Activated naive CD4-positive, alpha-beta T cell treated with anti-CD3 and anti-CD28 coated beads, Interleukin-2, amount 10 ng/mL, durations not matched to agents 7 days and 5 days (primary cell): Measurements from ENCODE around the gene TMEM270.
"Not testable (repeated sequence)": the region's sequence is repeated elsewhere in the genome, so short reads cannot be mapped to it uniquely, and the experiment has no call there.

Experiments used
- CTCF ChIA-PET: fragments of 350-600 bp; sonication (Branson Sonifier 250); formaldehyde crosslinking; loops from one replicate; lab custom pipeline; 2021; ENCODE audit warnings: antibody characterized with exemption; lab: Charles Lee
- DNase-seq: peaks from one replicate; pipeline ENCODE4 v3.0.0-alpha.2; 2020
- H3K27ac Mint-ChIP-seq: one replicate; pipeline ENCODE4 v1.8.0; 2021; ENCODE audit warnings: mild to moderate bottlenecking, moderate library complexity, mixed read lengths
- H3K27me3 Mint-ChIP-seq: one replicate; pipeline ENCODE4 v1.8.0; 2021; ENCODE audit warnings: mild to moderate bottlenecking, mixed read lengths
- H3K36me3 Mint-ChIP-seq: one replicate; pipeline ENCODE4 v1.8.0; 2021; ENCODE audit warnings: mixed read lengths
- H3K4me1 Mint-ChIP-seq: one replicate; pipeline ENCODE4 v1.8.0; 2021; ENCODE audit warnings: mixed read lengths
- H3K4me3 Mint-ChIP-seq: one replicate; pipeline ENCODE4 v1.8.0; 2021; ENCODE audit warnings: mild to moderate bottlenecking, moderate library complexity, mixed read lengths
- H3K9me3 Mint-ChIP-seq: one replicate; pipeline ENCODE4 v1.8.0; 2021; ENCODE audit warnings: mixed read lengths

The TMEM270 gene

DNA sequence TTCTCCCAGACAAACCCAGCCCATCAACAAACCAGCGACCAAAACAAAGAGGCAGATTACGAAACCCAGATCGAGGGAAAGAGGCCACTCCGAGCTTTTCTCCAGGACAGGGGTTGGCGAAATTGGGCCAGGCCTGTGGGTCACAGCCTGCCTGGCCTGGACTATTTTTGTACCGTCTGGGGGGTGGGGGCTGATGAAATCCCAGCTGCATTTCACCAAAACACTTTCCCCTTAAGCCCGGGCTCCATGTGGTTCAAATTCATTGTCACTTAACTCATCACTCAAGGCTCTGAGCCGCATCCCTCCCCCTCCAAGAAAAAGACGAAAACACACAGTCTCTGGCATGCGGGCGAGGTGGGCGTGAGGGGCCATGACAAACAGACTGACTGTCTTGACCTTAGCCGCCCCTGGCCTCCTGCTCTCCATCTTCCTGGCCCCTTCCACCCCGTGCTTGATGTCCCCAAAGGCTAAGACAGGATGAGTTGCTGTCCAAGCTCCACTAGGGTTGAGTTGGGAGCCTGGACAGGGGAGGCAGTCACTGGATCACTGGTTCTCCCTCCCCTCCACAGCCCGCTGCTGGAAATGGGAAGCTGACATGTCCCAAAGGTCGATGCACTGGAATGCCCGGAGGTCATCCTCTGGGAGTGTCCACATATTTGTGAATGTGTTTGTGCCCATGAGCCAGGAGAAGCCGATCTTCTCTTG is 19.2 kb downstream of the TMEM270 start:
- H3K9me3 Mint-ChIP-seq = no peaks in the 10 kb centered on the region
- H3K27ac Mint-ChIP-seq = no peak overlapping the region
- H3K27me3 Mint-ChIP-seq = peaks cover 25% of the 10 kb centered on the region
- DNase-seq = no peak
- CTCF ChIA-PET = no interaction called here
- no peak overlapping the region for H3K4me3 Mint-ChIP-seq
- no peaks in the 10 kb centered on the region for H3K4me1 Mint-ChIP-seq
- H3K36me3 Mint-ChIP-seq = no peaks in the 10 kb centered on the region

DNA sequence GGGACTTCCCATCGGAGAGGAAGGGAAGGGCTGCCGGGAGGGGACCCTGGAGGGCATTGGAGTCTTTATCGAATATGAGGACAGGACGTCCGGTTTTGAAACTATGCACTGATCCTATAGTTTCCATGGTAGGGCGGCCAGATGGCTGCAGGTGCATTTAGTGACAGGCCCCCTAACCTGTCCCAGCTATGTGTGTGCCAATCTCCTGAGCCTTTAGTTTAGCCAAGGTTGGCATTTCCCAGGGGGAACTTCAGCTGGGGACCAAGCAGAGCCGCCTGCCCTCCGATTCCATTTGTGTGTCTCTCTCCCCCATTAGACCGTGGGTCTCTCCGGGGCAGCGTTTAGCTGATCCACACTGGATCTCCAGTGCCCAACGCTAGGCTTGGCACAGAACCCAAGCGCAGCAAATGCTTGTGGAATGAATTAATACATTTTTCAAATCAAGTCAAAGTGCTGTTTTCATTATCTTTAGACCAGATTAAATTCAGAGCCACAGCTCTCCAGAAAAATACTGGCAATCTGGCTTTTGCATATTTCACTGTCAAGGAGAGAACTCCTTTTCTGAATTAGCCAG is 19.9 kb downstream of the TMEM270 start:
- Mint-ChIP-seq H3K27me3 (peaks cover 31% of the 10 kb centered on the region), H3K36me3 (no peaks in the 10 kb centered on the region), H3K4me3 (no peak overlapping the region), H3K27ac (no peak overlapping the region), H3K4me1 (no peaks in the 10 kb centered on the region), H3K9me3 (no peaks in the 10 kb centered on the region)
- CTCF ChIA-PET = no interaction called here
- DNase-seq = no peak

- H3K36me3 Mint-ChIP-seq = no peaks in the 10 kb centered on the region
- CTCF ChIA-PET = no interaction called here
- H3K27me3 Mint-ChIP-seq = peaks cover 38% of the 10 kb centered on the region
These were observed 20.5 kb downstream of the TMEM270 start for GRCh38 chr7:73881352-73882046.

GRCh38 chr7:73882047-73882402 is 21.1 kb downstream of the TMEM270 start:
- Mint-ChIP-seq H3K4me1 (no peaks in the 10 kb centered on the region), H3K4me3 (no peak overlapping the region), H3K36me3 (no peaks in the 10 kb centered on the region), H3K27me3 (peaks cover 43% of the 10 kb centered on the region), H3K9me3 (no peaks in the 10 kb centered on the region), H3K27ac (no peak overlapping the region)
- no peak for DNase-seq
- CTCF ChIA-PET = no interaction called here

More at GRCh38 chr7:73881352-73882046, 20.5 kb downstream of the TMEM270 start:
- Mint-ChIP-seq H3K27ac (no peak overlapping the region), H3K9me3 (no peaks in the 10 kb centered on the region), H3K4me1 (no peaks in the 10 kb centered on the region), H3K4me3 (no peak overlapping the region)
- no peak for DNase-seq

DNA sequence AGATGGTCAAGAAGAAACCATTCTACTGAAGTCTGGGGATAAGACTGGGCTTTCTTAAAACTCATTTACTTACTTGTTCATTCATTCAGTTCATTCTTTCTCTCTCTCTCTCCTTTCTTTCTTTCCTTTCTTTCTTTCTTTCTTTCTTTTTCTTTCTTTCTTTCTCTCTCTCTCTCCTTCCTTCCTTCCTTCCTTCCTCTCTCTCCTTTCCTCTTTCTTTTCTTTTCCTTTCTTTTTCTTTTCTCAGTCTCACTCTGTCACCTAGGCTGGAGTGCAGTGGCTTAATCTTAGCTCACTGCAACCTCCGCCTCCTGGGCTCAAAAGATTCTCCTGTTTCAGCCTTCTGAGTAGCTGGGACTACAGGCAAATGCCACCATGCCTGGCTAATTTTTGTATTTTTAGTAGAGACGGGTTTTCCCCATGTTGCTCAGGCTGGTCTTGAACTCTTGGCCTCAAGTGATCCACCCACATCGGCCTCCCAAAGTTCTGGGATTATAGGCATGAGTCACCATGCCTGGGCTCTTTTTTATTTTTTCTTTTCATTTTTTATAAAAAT is 24.0 kb downstream of the TMEM270 start:
- H3K9me3 Mint-ChIP-seq, DNase-seq, H3K4me1 Mint-ChIP-seq, H3K36me3 Mint-ChIP-seq, H3K4me3 Mint-ChIP-seq, CTCF ChIA-PET, H3K27ac Mint-ChIP-seq: not testable (repeated sequence)
- H3K27me3 Mint-ChIP-seq = peaks cover 54% of the 10 kb centered on the region

DNA sequence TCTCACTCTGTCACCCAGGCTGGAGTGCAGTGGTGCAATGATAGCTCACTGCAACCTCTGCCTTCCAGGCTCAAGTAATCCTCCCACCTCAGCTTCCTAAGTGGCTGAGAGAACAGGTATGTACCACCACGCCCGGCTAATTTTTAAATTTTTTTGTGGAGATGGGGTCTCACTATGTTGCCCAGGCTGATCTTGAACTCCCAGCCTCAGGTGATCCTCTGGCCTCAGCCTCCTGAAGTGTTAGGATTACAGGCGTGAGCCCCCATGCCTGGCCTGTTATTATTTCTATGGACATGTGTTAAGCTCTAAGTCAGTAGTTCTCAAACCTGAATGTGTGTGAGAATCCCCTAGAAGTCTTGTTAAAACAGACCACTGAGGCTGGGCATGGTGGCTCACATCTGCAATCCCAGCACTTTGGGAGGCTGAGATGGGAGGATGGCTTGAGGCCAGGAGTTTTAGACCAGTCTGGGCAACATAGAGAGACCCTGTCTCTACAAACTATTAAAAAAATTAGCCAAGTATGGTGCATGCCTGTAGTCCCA is 24.5 kb downstream of the TMEM270 start:
- no peak for DNase-seq
- Mint-ChIP-seq H3K9me3 (no peaks in the 10 kb centered on the region), H3K4me3 (no peak overlapping the region), H3K4me1 (peaks cover 5% of the 10 kb centered on the region), H3K36me3 (no peaks in the 10 kb centered on the region), H3K27ac (no peak overlapping the region), H3K27me3 (peaks cover 51% of the 10 kb centered on the region)
- CTCF ChIA-PET = no interaction called here

- DNase-seq = no peak
- no peak overlapping the region for H3K4me3 Mint-ChIP-seq
- H3K36me3 Mint-ChIP-seq = no peaks in the 10 kb centered on the region
- no peaks in the 10 kb centered on the region for H3K9me3 Mint-ChIP-seq
- peaks cover 51% of the 10 kb centered on the region for H3K27me3 Mint-ChIP-seq
- peaks cover 7% of the 10 kb centered on the region for H3K4me1 Mint-ChIP-seq
- CTCF ChIA-PET = no interaction called here
- no peak overlapping the region for H3K27ac Mint-ChIP-seq
These were observed 25.2 kb downstream of the TMEM270 start for GRCh38 chr7:73885975-73886798.

DNA sequence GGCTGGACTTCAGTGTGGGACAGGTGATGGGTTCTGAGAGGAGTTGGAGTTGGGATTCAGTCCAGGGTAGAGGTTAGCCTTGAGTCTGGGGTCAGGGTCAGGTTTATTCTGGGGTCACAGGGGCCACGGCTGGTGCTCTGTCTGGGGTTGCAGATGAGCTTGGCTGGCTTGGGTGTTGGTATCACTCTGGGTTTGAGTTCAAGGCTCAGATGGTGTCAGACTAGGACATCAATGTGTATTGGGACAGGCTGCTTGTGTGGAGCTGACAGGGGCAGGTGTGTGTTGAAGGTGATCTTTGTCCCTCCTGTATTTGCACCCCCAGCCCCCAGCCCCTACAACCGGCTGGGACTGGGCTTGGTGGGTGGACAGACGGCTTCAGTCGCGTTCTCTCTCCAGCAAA is 26.8 kb downstream of the TMEM270 start:
- CTCF ChIA-PET = no interaction called here
- Mint-ChIP-seq H3K27ac (no peak overlapping the region), H3K9me3 (no peaks in the 10 kb centered on the region), H3K27me3 (peaks cover 53% of the 10 kb centered on the region), H3K4me1 (peaks cover 7% of the 10 kb centered on the region), H3K36me3 (no peaks in the 10 kb centered on the region), H3K4me3 (no peak overlapping the region)
- DNase-seq = no peak

DNA sequence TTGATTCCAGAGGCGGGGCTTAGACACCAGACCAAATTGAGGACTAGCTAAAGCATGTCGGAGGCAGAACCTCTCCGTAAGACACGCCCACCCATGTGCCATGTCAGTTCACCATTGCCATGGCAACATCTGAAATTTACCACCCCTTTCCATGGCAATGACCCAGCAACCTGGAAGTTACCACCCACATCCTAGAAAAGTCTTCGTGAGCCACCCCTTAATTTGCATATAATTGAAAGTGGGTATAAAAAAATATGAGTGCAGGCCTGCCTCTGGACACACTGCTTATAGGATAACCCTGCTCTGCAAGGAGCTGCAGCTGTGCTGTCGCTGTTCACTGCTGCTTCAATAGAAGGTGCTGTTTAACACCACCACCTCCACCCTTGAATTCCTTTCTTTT is 28.0 kb downstream of the TMEM270 start:
- CTCF ChIA-PET = no interaction called here
- DNase-seq = no peak
- Mint-ChIP-seq H3K9me3 (no peaks in the 10 kb centered on the region), H3K4me3 (no peak overlapping the region), H3K4me1 (peaks cover 7% of the 10 kb centered on the region), H3K36me3 (no peaks in the 10 kb centered on the region), H3K27ac (no peak overlapping the region), H3K27me3 (peaks cover 49% of the 10 kb centered on the region)

DNA sequence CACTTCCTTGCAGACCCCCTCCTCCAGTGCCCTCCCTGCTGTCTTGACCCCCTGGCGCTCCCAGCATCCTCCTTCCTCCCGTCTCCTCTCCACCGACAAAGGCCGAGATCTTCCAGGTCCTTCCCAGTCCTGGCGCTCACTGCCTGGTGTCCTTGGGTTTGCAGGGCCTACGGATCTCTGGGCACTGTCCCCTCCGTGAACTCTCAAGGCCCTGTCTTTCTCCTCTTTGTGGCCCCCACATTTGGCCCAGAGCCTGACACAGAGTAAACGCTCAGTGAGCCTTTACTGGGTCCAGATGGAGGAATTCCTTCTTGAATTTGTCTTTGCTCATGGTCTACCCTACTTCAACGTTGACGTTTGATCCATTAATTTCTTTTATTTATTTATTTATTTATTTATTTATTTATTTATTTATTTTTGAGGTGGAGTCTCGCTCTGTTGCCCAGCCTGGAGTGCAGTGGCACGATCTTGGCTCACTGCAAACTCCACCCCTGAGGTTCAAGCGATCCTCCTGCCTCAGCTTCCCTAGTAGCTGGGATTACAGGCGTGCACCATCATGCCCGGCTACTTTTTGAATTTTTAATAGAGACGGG is 29.7 kb downstream of the TMEM270 start:
- peaks cover 39% of the 10 kb centered on the region for H3K27me3 Mint-ChIP-seq
- no peak overlapping the region for H3K27ac Mint-ChIP-seq
- no peak for DNase-seq
- H3K4me3 Mint-ChIP-seq = no peak overlapping the region
- CTCF ChIA-PET = no interaction called here
- no peaks in the 10 kb centered on the region for H3K9me3 Mint-ChIP-seq
- H3K4me1 Mint-ChIP-seq = peaks cover 7% of the 10 kb centered on the region
- H3K36me3 Mint-ChIP-seq = no peaks in the 10 kb centered on the region

DNA sequence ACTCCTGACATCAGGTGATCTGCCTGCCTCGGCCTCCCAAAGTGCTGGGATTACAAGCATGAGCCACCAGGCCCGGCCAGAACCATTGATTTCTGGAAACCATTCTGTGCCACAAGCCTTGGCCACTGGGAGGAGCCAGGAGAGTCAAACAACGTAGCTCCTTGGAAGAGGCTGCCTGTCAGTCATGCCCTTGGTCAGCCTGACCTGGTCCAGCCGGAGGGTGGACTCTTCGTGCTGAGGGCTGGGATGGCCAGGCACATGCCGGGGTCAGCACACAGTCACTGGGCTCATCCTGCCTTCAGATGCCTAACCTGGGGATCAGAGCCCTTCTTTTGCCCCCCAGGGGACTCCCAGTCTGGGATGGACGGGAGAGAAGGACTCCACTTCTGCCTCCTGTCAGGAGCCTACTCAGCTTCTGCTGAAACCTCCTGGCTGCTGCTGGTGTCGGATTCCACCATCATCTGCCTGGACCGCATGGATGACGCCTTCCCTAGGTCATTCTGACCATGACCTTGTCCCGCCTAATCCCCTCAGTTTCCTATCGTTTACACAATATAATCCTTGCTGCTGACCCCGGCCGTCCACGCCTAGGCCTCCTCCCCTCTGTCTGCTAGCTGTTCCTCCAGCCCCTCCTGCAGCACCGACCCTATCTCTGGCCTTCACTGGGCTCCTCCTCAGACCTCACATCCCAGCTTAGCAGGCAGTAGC is 30.4 kb downstream of the TMEM270 start:
- Mint-ChIP-seq H3K27me3 (peaks cover 32% of the 10 kb centered on the region), H3K9me3 (peaks cover 3% of the 10 kb centered on the region), H3K36me3 (no peaks in the 10 kb centered on the region), H3K4me3 (no peak overlapping the region), H3K4me1 (peaks cover 7% of the 10 kb centered on the region), H3K27ac (no peak overlapping the region)
- DNase-seq = no peak
- CTCF ChIA-PET = no interaction called here

GRCh38 chr7:73892003-73892999 is 31.3 kb downstream of the TMEM270 start:
- no peak for DNase-seq
- Mint-ChIP-seq H3K4me3 (no peak overlapping the region), H3K27me3 (peaks cover 26% of the 10 kb centered on the region), H3K36me3 (no peaks in the 10 kb centered on the region), H3K27ac (no peak overlapping the region), H3K4me1 (peaks cover 7% of the 10 kb centered on the region), H3K9me3 (peaks cover 3% of the 10 kb centered on the region)
- CTCF ChIA-PET = no interaction called here
